Activated B cell treated with CpG ODN at 0.5 μM for 24 hours (primary cell): ENCODE results near the gene NAPEPLD. TPM values are rescaled to one million over a fixed set of nuclear protein-coding genes. Genes with fewer than 3 reads are reported as not detected.

Source experiments
- ATAC-seq: fragments of 200-7000 bp; cut with Tn5 transposase; one replicate; pipeline ENCODE4 v1.10.0; 2021; ENCODE audit warnings: low read depth, mild to moderate bottlenecking, moderate library complexity
- CTCF ChIA-PET: fragments of 350-600 bp; sonication (Branson Sonifier 250); formaldehyde crosslinking; loops from one replicate; lab custom pipeline; 2021; ENCODE audit warnings: antibody characterized with exemption; lab: Charles Lee
- POLR2A ChIA-PET: fragments of 350-600 bp; sonication (Branson Sonifier 250); formaldehyde crosslinking; loops from one replicate; lab custom pipeline; 2021; ENCODE audit warnings: antibody characterized with exemption; lab: Charles Lee
- DNase-seq: peaks from one replicate; pipeline ENCODE4 v3.0.0; 2022
- H3K27ac Mint-ChIP-seq: one replicate; pipeline ENCODE4 v1.8.0; 2020; ENCODE audit warnings: mixed read lengths
- H3K27me3 Mint-ChIP-seq: one replicate; pipeline ENCODE4 v1.8.0; 2021; ENCODE audit warnings: mixed read lengths
- H3K36me3 Mint-ChIP-seq: one replicate; pipeline ENCODE4 v1.8.0; 2021; ENCODE audit warnings: low read depth, mixed read lengths
- H3K4me1 Mint-ChIP-seq: one replicate; pipeline ENCODE4 v1.8.0; 2021; ENCODE audit warnings: mixed read lengths
- H3K4me3 Mint-ChIP-seq: one replicate; pipeline ENCODE4 v1.8.0; 2020; ENCODE audit warnings: mild to moderate bottlenecking, mixed read lengths
- H3K9me3 Mint-ChIP-seq: one replicate; pipeline ENCODE4 v1.8.0; 2020; ENCODE audit warnings: mixed read lengths
- CTCF ChIP-seq: fragments of 200-600 bp; IDR thresholded peaks from one replicate; pipeline ENCODE4 v1.8.0; 2022; ENCODE audit warnings: antibody characterized with exemption, mild to moderate bottlenecking
- intact Hi-C: fragments of 100-400 bp; cut with micrococcal nuclease; formaldehyde crosslinking; loops from one replicate; pipeline ENCODE4 v1.15.1; 2024
- total RNA-seq: library from RNA; stranded (reverse); gene quantifications from 2 replicates; pipeline ENCODE4 v1.2.3, GENCODE V29; 2022

NAPEPLD gene
- total RNA-seq, 1 donor from 2014 or later, result 14.4 TPM

GRCh38 chr7:103130901-103131624, 17.8 kb downstream of the NAPEPLD start:
- Mint-ChIP-seq H3K9me3 (no peaks in the 10 kb centered on the region), H3K27ac (no peak overlapping the region), H3K36me3 (peaks cover 23% of the 10 kb centered on the region), H3K4me1 (peaks cover 13% of the 10 kb centered on the region), H3K4me3 (no peak overlapping the region), H3K27me3 (no peaks in the 10 kb centered on the region)
- no peak for TF ChIP-seq CTCF
- DNase-seq (no peak), ATAC-seq (no peak)
- intact Hi-C loops, result no loop called here
- CTCF ChIA-PET, result interaction anchor here (0.6 kb wide), 1 partner anchor 35 kb away, joined by 3 read pairs; no protein-coding TSS in a partner anchor
- POLR2A ChIA-PET, result interaction anchor here (0.7 to 1.2 kb wide), 2 partner anchors 17 to 285 kb away, joined by 3 to 4 read pairs; no protein-coding TSS in a partner anchor

GRCh38 chr7:103129702-103130549, 19.0 kb downstream of the NAPEPLD start:
- Mint-ChIP-seq H3K4me1 (peaks cover 13% of the 10 kb centered on the region), H3K27ac (no peak overlapping the region), H3K9me3 (no peaks in the 10 kb centered on the region), H3K27me3 (no peaks in the 10 kb centered on the region), H3K36me3 (peaks cover 25% of the 10 kb centered on the region), H3K4me3 (no peak overlapping the region)
- ChIA-PET POLR2A (interaction anchor here (0.5 to 1.2 kb wide), 2 partner anchors 17 to 18 kb away, joined by 3 read pairs; no protein-coding TSS in a partner anchor), CTCF (no interaction called here)
- DNase-seq (no peak), ATAC-seq (no peak)
- no peak for TF ChIP-seq CTCF
- intact Hi-C loops, result no loop called here

- DNase-seq (no peak), ATAC-seq (no peak)
- Mint-ChIP-seq H3K4me3 (no peak overlapping the region), H3K9me3 (no peaks in the 10 kb centered on the region), H3K4me1 (peaks cover 4% of the 10 kb centered on the region), H3K27ac (no peak overlapping the region), H3K36me3 (peaks cover 42% of the 10 kb centered on the region), H3K27me3 (no peaks in the 10 kb centered on the region)
- TF ChIP-seq CTCF, result no peak
- CTCF ChIA-PET, result no interaction called here
- intact Hi-C loops, result no loop called here
- POLR2A ChIA-PET, result no interaction called here
Observed at GRCh38 chr7:103127006-103127405, 21.9 kb downstream of the NAPEPLD start.

- ChIA-PET POLR2A (interaction anchor here (0.6 kb wide), 1 partner anchor 38 kb away, joined by 6 read pairs; no protein-coding TSS in a partner anchor), CTCF (no interaction called here)
- Mint-ChIP-seq H3K9me3 (no peaks in the 10 kb centered on the region), H3K4me1 (no peaks in the 10 kb centered on the region), H3K36me3 (peaks cover 63% of the 10 kb centered on the region), H3K4me3 (no peak overlapping the region), H3K27ac (no peak overlapping the region), H3K27me3 (no peaks in the 10 kb centered on the region)
- intact Hi-C loops, result no loop called here
- ATAC-seq (no peak), DNase-seq (no peak)
- no peak for TF ChIP-seq CTCF
Observed at GRCh38 chr7:103124429-103124979, 24.4 kb downstream of the NAPEPLD start.

GRCh38 chr7:103123529-103123928, 25.4 kb downstream of the NAPEPLD start:
- intact Hi-C loops, result no loop called here
- H3K4me3 Mint-ChIP-seq, result no peak overlapping the region
- ChIA-PET CTCF (no interaction called here), POLR2A (no interaction called here)
- no peaks in the 10 kb centered on the region for H3K4me1 Mint-ChIP-seq
- peaks cover 66% of the 10 kb centered on the region for H3K36me3 Mint-ChIP-seq
- H3K27ac Mint-ChIP-seq, result no peak overlapping the region
- no peak for ATAC-seq
- DNase-seq, result no peak
- no peaks in the 10 kb centered on the region for H3K9me3 Mint-ChIP-seq
- TF ChIP-seq CTCF, result no peak
- no peaks in the 10 kb centered on the region for H3K27me3 Mint-ChIP-seq
